Ascending aorta (tissue), 2 donors: Measurements from ENCODE around the gene ADRM1. TPM values are rescaled to one million over a fixed set of nuclear protein-coding genes. Genes with fewer than 3 reads are reported as not detected.

Source experiments
- DNase-seq, 2 donors: peaks; one replicate each; pipeline ENCODE4 v3.0.0-alpha.2; 2019; ENCODE audit warnings: low spot score in 2 of 2
- H3K27ac ChIP-seq, 2 donors: fragments of 200-600 bp; sonication (generic); one replicate each; pipeline ENCODE4 v1.5.1; 2016 to 2017; ENCODE audit warnings: mild to moderate bottlenecking in 1 of 2
- H3K27me3 ChIP-seq: fragments of 200-600 bp; sonication (generic); one replicate; pipeline ENCODE4 v1.5.1; 2017
- H3K36me3 ChIP-seq, 2 donors: fragments of 200-600 bp; sonication (generic); one replicate each; pipeline ENCODE4 v1.5.1; 2016
- H3K4me1 ChIP-seq, 2 donors: fragments of 200-600 bp; sonication (generic); one replicate each; pipeline ENCODE4 v1.5.1; 2016 to 2017; ENCODE audit warnings: mild to moderate bottlenecking in 1 of 2
- H3K4me3 ChIP-seq, 2 donors: fragments of 200-600 bp; sonication (generic); one replicate each; pipeline ENCODE4 v1.5.1; 2016 to 2017; ENCODE audit warnings: mild to moderate bottlenecking in 1 of 2
- H3K9me3 ChIP-seq, 2 donors: fragments of 200-600 bp; sonication (generic); one replicate each; pipeline ENCODE4 v1.5.1; 2016
- intact Hi-C: fragments of 100-400 bp; cut with DNase I; formaldehyde crosslinking; loops from one replicate; pipeline ENCODE4 v1.15.1; 2023
- total RNA-seq: library from RNA; depleted of rRNA; stranded (reverse); fragments of >200 nt; gene quantifications from one replicate; pipeline ENCODE4 v1.1.0, GENCODE V29; 2016
- TF ChIP-seq, protein P1 (sequence below), 3 experiments: fragments of 200-600 bp in 2 of 3; fragments of 450-650 bp in 1 of 3; sonication (generic) in 2 of 3; IDR thresholded peaks; one replicate each; pipeline ENCODE4 v1.5.1; 2016 to 2019; ENCODE audit warnings: antibody characterized with exemption in 3 of 3, mild to moderate bottlenecking in 1 of 3, moderate library complexity in 1 of 3

The ADRM1 gene
- total RNA-seq, 1 donor from 2014 or later = 236 TPM

DNA sequence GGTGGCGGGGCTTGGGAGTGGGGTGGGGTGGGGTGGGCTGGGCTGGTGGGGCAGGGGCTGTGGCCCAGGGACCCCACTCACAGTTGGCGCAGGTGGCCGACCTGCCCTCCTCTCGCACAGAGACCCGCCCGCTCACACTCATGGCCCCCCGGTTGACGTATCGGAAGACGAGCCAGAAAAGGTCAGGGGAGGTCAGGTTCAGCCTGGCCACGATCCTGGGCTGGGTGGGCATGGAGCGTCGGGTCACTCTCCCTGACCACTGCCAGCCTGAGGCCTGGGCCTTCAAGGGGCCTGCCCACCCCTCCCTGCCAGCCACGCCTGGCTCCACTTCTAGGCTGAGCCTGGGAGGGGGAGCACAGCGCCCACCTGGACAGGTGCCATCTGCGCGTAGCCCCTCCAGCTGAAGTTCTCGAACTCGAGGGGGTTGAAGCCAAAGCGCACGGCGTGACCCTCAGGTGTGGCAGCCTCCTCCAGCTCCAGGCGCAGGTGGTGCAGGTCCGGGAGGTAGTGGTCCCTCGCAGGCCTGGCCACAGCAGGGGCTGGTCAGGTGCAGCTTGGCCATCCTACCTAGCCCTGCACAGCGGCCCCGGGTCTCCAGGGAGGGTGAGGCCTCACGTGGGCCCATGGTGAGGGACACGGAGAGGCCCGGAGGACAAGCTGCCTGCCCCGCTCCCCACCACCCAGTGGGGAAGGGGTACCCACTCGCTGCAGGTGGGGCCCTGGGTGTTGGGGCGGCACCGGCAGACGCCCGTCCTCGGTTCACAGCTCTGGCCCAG is 31.2 kb downstream of the ADRM1 start:
- H3K27me3 ChIP-seq = no peaks in the 10 kb centered on the region
- peaks cover 94 to 98% of the 10 kb centered on the region in 2 donors for H3K36me3 ChIP-seq
- no peak overlapping the region for H3K4me3 ChIP-seq
- no peaks in the 10 kb centered on the region for H3K4me1 ChIP-seq
- no peak overlapping the region for H3K27ac ChIP-seq
- intact Hi-C loops = no loop called here
- H3K9me3 ChIP-seq = no peaks in the 10 kb centered on the region
- no peak for DNase-seq
- TF ChIP-seq, protein P1, sequence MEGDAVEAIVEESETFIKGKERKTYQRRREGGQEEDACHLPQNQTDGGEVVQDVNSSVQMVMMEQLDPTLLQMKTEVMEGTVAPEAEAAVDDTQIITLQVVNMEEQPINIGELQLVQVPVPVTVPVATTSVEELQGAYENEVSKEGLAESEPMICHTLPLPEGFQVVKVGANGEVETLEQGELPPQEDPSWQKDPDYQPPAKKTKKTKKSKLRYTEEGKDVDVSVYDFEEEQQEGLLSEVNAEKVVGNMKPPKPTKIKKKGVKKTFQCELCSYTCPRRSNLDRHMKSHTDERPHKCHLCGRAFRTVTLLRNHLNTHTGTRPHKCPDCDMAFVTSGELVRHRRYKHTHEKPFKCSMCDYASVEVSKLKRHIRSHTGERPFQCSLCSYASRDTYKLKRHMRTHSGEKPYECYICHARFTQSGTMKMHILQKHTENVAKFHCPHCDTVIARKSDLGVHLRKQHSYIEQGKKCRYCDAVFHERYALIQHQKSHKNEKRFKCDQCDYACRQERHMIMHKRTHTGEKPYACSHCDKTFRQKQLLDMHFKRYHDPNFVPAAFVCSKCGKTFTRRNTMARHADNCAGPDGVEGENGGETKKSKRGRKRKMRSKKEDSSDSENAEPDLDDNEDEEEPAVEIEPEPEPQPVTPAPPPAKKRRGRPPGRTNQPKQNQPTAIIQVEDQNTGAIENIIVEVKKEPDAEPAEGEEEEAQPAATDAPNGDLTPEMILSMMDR (IDR thresholded peaks at IDR 0.05) = no peak

DNA sequence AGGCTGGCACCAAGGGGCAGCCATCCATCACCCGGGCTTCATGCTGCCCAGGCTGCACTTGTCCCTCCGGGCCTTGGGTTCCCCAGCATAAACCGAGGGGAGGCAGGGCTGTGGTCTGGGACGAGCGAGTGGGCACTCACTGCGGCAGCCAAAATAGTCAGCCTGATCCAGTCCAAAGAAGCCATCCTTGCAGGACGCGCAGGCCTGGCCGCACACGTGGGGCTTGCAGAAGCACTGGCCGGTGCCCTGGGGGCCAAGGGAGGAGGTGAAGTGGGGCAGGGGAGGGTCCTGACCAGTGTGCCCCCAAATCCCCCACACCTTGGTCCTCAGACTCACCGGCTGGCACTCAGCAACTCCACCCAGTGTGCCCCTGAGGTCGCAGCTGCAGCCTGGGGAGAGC is 32.1 kb downstream of the ADRM1 start:
- no peak overlapping the region for H3K27ac ChIP-seq
- no peaks in the 10 kb centered on the region for H3K9me3 ChIP-seq
- peaks cover 88 to 93% of the 10 kb centered on the region in 2 donors for H3K36me3 ChIP-seq
- H3K4me3 ChIP-seq = no peak overlapping the region
- H3K4me1 ChIP-seq = no peaks in the 10 kb centered on the region
- no peak for DNase-seq
- TF ChIP-seq, protein P1 (IDR thresholded peaks at IDR 0.05) = no peak
- H3K27me3 ChIP-seq = no peaks in the 10 kb centered on the region
- intact Hi-C loops = no loop called here

DNA sequence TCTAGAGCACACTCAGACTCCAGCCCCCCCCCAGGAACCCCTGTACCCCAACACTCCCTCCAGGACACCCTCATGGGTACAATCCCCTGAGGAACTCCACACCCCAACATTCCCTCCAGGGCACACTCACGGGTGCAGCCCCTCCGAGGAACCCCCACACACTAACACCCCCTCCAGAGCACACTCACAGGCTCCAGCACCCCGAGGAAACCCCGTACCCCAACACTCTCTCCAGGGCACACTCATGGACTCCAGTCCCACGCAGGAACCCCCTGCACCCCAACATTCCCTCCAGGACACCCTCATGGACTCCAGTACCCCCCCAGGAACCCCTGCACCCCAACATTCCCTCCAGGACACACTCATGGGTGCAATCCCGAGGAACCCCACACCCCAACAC is 32.7 kb downstream of the ADRM1 start:
- H3K36me3 ChIP-seq = peaks cover 84 to 93% of the 10 kb centered on the region in 2 donors
- no peaks in the 10 kb centered on the region for H3K9me3 ChIP-seq
- no peaks in the 10 kb centered on the region for H3K4me1 ChIP-seq
- no peak overlapping the region for H3K27ac ChIP-seq
- no peak for DNase-seq
- H3K27me3 ChIP-seq = no peaks in the 10 kb centered on the region
- TF ChIP-seq, protein P1 (IDR thresholded peaks at IDR 0.05) = no peak
- intact Hi-C loops = no loop called here
- H3K4me3 ChIP-seq = no peak overlapping the region

DNA sequence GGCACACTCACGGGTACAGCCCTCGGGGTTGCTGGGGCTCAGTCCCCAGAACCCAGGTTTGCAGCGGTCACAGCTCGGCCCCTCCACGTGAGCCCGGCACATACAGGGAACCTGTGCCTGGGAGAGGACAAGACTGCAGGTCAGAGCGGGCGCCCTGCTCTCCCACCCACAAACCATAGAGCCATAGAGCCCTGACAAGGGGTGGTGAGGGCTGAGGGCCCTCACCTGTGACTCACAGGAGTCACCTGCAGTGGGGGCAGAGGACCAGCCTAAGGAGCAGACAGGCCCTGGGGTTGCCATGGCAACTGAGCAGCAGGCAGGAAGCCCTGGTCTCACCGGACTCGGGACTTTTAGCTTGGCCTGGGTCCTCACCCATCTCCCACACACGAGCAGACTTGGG is 33.5 kb downstream of the ADRM1 start:
- Histone ChIP-seq H3K4me3 (no peak overlapping the region), H3K9me3 (no peaks in the 10 kb centered on the region), H3K36me3 (peaks cover 80 to 95% of the 10 kb centered on the region in 2 donors), H3K4me1 (no peaks in the 10 kb centered on the region), H3K27ac (no peak overlapping the region), H3K27me3 (no peaks in the 10 kb centered on the region)
- no peak for DNase-seq
- TF ChIP-seq, protein P1 (IDR thresholded peaks at IDR 0.05) = no peak
- intact Hi-C loops = no loop called here

DNA sequence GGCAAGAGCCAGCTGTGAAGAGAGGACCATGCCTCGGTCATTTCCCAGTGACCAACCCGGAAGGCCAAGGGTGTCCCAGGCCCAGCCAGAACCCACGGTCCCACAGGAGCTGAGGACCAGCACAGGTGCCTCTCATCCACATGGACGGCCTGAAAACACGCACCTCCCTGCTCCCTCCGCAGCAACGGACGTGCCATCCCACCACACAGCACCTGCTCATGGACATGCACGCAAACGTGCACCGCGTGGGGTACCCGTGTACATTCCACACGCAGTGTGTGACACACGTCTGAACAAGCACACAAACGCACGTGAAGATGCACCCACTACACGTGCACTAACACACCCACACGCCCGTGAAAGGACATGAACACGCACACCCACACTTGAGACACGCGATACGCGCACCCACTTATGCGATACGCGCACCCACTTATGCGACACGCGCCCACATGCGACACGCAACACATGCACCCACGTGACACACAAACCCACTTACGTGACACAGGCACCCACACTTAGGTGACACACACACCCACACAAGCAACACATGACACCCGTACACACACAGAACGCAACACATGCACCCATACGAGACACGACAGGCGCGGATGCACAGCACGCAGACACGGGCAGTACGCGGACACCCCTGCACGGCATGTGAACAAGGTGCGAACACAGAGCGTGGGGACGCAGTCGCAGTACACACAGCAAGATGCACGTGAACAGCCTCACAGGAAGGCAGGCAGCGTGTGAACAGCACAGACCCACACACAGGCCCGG is 34.2 kb downstream of the ADRM1 start:
- H3K36me3 ChIP-seq = peaks cover 73 to 90% of the 10 kb centered on the region in 2 donors
- H3K4me3 ChIP-seq = no peak overlapping the region
- TF ChIP-seq, protein P1 (IDR thresholded peaks at IDR 0.05) = no peak
- DNase-seq = no peak
- H3K4me1 ChIP-seq = no peaks in the 10 kb centered on the region
- no peaks in the 10 kb centered on the region for H3K27me3 ChIP-seq
- H3K27ac ChIP-seq = no peak overlapping the region
- H3K9me3 ChIP-seq = no peaks in the 10 kb centered on the region
- intact Hi-C loops = no loop called here
